HEK293 (cell line): ENCODE results near the gene RLN3.

ENCODE experiments used
- CTCF ChIA-PET: fragments of 350-600 bp; formaldehyde crosslinking; extraction: SDS; loops from one replicate; lab custom pipeline; 2021; ENCODE audit warnings: antibody characterized with exemption; lab: Yijun Ruan, JAX
- POLR2A ChIA-PET: fragments of 300-600 bp; formaldehyde crosslinking; extraction: SDS; loops from one replicate; lab custom pipeline; 2020; ENCODE audit warnings: antibody characterized with exemption, inconsistent platforms; lab: Yijun Ruan, JAX
- H3K27ac ChIP-seq: fragments of 200-500 bp; sonication (Bioruptor generic); 2 replicates; pipeline ENCODE4 v1.5.1; 2014; ENCODE audit warnings: low read depth, low read length, control low read depth, inconsistent platforms; ENCODE audit errors: extremely low read depth
- H3K36me3 ChIP-seq, 2 experiments: fragments of 200-500 bp in 1 of 2; sonication (Bioruptor generic) in 1 of 2; 1 replicate in 1 of 2; 2 replicates in 1 of 2; pipeline ENCODE4 v1.5.1; 2014 to 2017; ENCODE audit warnings: inconsistent platforms in 2 of 2, low read length in 2 of 2; ENCODE audit not compliant: control insufficient read depth in 2 of 2, insufficient read depth in 1 of 2
- H3K4me1 ChIP-seq: fragments of 200-500 bp; sonication (Bioruptor generic); 2 replicates; pipeline ENCODE4 v1.5.1; 2014; ENCODE audit warnings: mild to moderate bottlenecking, low read length, inconsistent platforms; ENCODE audit not compliant: control insufficient read depth, insufficient read depth
- H3K4me3 ChIP-seq: 2 replicates; pipeline ENCODE4 v1.5.1; 2011; ENCODE audit warnings: low read depth, mild to moderate bottlenecking, control low read depth, low read length, moderate library complexity
- H3K9me3 ChIP-seq: fragments of 200-500 bp; sonication (Bioruptor generic); 2 replicates; pipeline ENCODE4 v1.5.1; 2014; ENCODE audit warnings: low read depth, low read length, inconsistent platforms; ENCODE audit not compliant: control insufficient read depth, insufficient read depth
- EGR2 ChIP-seq: fragments of 450-650 bp; formaldehyde crosslinking; IDR thresholded peaks from 2 replicates; pipeline ENCODE4 v1.5.1; 2016; ENCODE audit warnings: low read depth, missing biosample characterization, missing genetic modification characterization
- GLIS2 ChIP-seq: fragments of 450-650 bp; formaldehyde crosslinking; IDR thresholded peaks from 2 replicates; pipeline ENCODE4 v1.5.1; 2016; ENCODE audit warnings: missing biosample characterization, missing genetic modification characterization
- KLF16 ChIP-seq: fragments of 450-650 bp; formaldehyde crosslinking; IDR thresholded peaks from 2 replicates; pipeline ENCODE4 v1.5.1; 2017; ENCODE audit warnings: missing biosample characterization, missing genetic modification characterization
- WT1 ChIP-seq: fragments of 450-650 bp; formaldehyde crosslinking; IDR thresholded peaks from 2 replicates; pipeline ENCODE4 v1.5.1; 2016; ENCODE audit warnings: missing biosample characterization, missing genetic modification characterization
- ZBTB1 ChIP-seq: fragments of 450-650 bp; formaldehyde crosslinking; IDR thresholded peaks from 2 replicates; pipeline ENCODE4 v1.5.1; 2016; ENCODE audit warnings: missing biosample characterization, missing genetic modification characterization
- ZBTB8A ChIP-seq: fragments of 450-650 bp; formaldehyde crosslinking; IDR thresholded peaks from 2 replicates; pipeline ENCODE4 v1.5.1; 2016; ENCODE audit warnings: missing biosample characterization, missing genetic modification characterization
- ZIC2 ChIP-seq: fragments of 450-650 bp; formaldehyde crosslinking; IDR thresholded peaks from 2 replicates; pipeline ENCODE4 v1.5.1; 2016; ENCODE audit warnings: missing biosample characterization, missing genetic modification characterization
- ZNF121 ChIP-seq: fragments of 450-650 bp; formaldehyde crosslinking; IDR thresholded peaks from 2 replicates; pipeline ENCODE4 v1.5.1; 2016; ENCODE audit warnings: missing biosample characterization, missing genetic modification characterization
- ZNF155 ChIP-seq: fragments of 450-650 bp; formaldehyde crosslinking; IDR thresholded peaks from 2 replicates; pipeline ENCODE4 v1.5.1; 2016; ENCODE audit warnings: missing biosample characterization, missing genetic modification characterization
- ZNF19 ChIP-seq: fragments of 450-650 bp; formaldehyde crosslinking; IDR thresholded peaks from 2 replicates; pipeline ENCODE4; 2016; ENCODE audit warnings: missing biosample characterization, missing genetic modification characterization, low read depth
- ZNF239 ChIP-seq: fragments of 450-650 bp; formaldehyde crosslinking; IDR thresholded peaks from 2 replicates; pipeline ENCODE4 v1.5.1; 2016; ENCODE audit warnings: missing biosample characterization, missing genetic modification characterization
- ZNF266 ChIP-seq: fragments of 450-650 bp; formaldehyde crosslinking; IDR thresholded peaks from 2 replicates; pipeline ENCODE4 v1.5.1; 2016; ENCODE audit warnings: missing biosample characterization, missing genetic modification characterization, low read depth
- ZNF324 ChIP-seq: fragments of 450-650 bp; formaldehyde crosslinking; IDR thresholded peaks from 2 replicates; pipeline ENCODE4 v1.5.1; 2016; ENCODE audit warnings: missing biosample characterization, missing genetic modification characterization
- ZNF335 ChIP-seq: fragments of 450-650 bp; formaldehyde crosslinking; conservative IDR thresholded peaks from 2 replicates; pipeline ENCODE4 v1.5.1; 2016; ENCODE audit warnings: missing biosample characterization, missing genetic modification characterization
- ZNF433 ChIP-seq: fragments of 450-650 bp; formaldehyde crosslinking; IDR thresholded peaks from 2 replicates; pipeline ENCODE4 v1.5.1; 2016; ENCODE audit warnings: missing biosample characterization, missing genetic modification characterization, low read depth
- ZNF555 ChIP-seq: fragments of 450-650 bp; formaldehyde crosslinking; conservative IDR thresholded peaks from 2 replicates; pipeline ENCODE4 v1.5.1; 2017; ENCODE audit warnings: missing biosample characterization, mild to moderate bottlenecking, missing genetic modification characterization, inconsistent platforms
- ZNF664 ChIP-seq: fragments of 450-650 bp; formaldehyde crosslinking; IDR thresholded peaks from 2 replicates; pipeline ENCODE4 v1.5.1; 2016; ENCODE audit warnings: missing biosample characterization, missing genetic modification characterization
- ZNF777 ChIP-seq: fragments of 450-650 bp; formaldehyde crosslinking; IDR thresholded peaks from 2 replicates; pipeline ENCODE4 v1.5.1; 2017; ENCODE audit warnings: missing biosample characterization, missing genetic modification characterization, borderline replicate concordance
- ZNF792 ChIP-seq: fragments of 450-650 bp; formaldehyde crosslinking; IDR thresholded peaks from 2 replicates; pipeline ENCODE4 v1.5.1; 2016; ENCODE audit warnings: missing biosample characterization, missing genetic modification characterization
- TF ChIP-seq, protein P1 (sequence below): fragments of 450-650 bp; formaldehyde crosslinking; IDR thresholded peaks from 2 replicates; pipeline ENCODE4 v1.5.1; 2016; ENCODE audit warnings: missing biosample characterization, missing genetic modification characterization
- TF ChIP-seq, protein P2 (sequence below): fragments of 450-650 bp; formaldehyde crosslinking; IDR thresholded peaks from 2 replicates; pipeline ENCODE4 v1.5.1; 2016; ENCODE audit warnings: missing biosample characterization, missing genetic modification characterization
- TF ChIP-seq, protein P3 (sequence below): fragments of 450-650 bp; formaldehyde crosslinking; IDR thresholded peaks from 2 replicates; pipeline ENCODE4 v1.5.1; 2017; ENCODE audit warnings: missing biosample characterization, missing genetic modification characterization
- TF ChIP-seq, protein P4 (sequence below): fragments of 450-650 bp; formaldehyde crosslinking; IDR thresholded peaks from 2 replicates; pipeline ENCODE4 v1.5.1; 2017; ENCODE audit warnings: missing biosample characterization, missing genetic modification characterization
- TF ChIP-seq, protein P5 (sequence below): fragments of 450-650 bp; formaldehyde crosslinking; IDR thresholded peaks from 2 replicates; pipeline ENCODE4 v1.5.1; 2016; ENCODE audit warnings: missing biosample characterization, missing genetic modification characterization

RLN3 gene

DNA sequence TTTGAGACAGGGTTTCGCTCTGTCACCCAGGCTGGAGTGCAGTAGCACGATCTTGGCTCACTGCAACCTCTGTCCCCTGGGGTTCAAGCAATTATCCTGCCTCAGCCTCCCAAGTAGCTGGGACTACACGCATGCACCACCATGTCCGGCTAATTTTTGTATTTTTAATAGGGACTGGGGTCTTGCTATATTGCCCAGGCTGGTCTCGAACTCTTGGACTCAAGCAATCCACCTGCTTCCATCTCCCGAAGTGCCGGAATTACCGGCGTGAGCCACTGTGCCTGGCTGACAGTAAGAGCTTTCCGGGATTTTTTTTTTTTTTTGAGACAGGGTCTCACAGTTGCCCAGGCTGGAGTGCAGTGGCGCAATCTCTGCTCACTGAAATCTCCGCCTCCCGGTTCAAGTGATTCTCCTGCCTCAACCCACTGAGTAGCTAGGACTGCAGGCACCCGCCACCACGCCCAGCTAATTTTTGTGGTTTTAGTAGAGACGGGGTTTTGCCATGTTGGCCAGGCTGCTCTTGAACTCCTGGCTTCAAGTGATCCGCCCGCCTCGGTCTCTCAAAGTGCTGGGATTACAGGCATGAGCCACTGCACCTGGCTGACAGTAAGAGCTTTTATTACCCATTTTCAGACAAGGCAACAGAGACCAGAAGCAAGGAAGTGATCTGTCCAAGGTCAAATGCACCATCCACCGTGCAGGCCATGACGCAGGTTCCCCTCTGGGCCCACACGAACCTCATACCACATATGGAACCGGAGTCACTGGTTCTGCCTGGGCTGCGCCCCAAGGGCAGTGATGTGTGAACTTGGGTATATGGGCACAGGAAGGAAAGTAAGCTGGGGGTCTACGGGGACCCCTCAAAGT, 42.8 kb upstream of the RLN3 start:
- peaks cover 0 to 31% of the 10 kb centered on the region in 2 experiments; a peak in 2 of 3 replicates for H3K36me3 ChIP-seq
- H3K27ac ChIP-seq: no peak overlapping the region
- POLR2A ChIA-PET: interaction anchor here (0.5 to 1.5 kb wide), 4 partner anchors 15 to 86 kb away, joined by 3 to 4 read pairs (median 4); partner anchors contain the start of gene RFX1
- no peak overlapping the region for H3K4me3 ChIP-seq
- CTCF ChIA-PET: interaction anchor here (0.6 to 1.2 kb wide), 4 partner anchors 45 to 84 kb away, joined by 3 to 7 read pairs (median 4); partner anchors contain the start of gene IL27RA
- H3K4me1 ChIP-seq: peaks cover 8% of the 10 kb centered on the region
- no peaks in the 10 kb centered on the region for H3K9me3 ChIP-seq
- TF ChIP-seq ZNF121 (tag by site-specific recombination): peak; percentile 84
- TF ChIP-seq, protein P1, sequence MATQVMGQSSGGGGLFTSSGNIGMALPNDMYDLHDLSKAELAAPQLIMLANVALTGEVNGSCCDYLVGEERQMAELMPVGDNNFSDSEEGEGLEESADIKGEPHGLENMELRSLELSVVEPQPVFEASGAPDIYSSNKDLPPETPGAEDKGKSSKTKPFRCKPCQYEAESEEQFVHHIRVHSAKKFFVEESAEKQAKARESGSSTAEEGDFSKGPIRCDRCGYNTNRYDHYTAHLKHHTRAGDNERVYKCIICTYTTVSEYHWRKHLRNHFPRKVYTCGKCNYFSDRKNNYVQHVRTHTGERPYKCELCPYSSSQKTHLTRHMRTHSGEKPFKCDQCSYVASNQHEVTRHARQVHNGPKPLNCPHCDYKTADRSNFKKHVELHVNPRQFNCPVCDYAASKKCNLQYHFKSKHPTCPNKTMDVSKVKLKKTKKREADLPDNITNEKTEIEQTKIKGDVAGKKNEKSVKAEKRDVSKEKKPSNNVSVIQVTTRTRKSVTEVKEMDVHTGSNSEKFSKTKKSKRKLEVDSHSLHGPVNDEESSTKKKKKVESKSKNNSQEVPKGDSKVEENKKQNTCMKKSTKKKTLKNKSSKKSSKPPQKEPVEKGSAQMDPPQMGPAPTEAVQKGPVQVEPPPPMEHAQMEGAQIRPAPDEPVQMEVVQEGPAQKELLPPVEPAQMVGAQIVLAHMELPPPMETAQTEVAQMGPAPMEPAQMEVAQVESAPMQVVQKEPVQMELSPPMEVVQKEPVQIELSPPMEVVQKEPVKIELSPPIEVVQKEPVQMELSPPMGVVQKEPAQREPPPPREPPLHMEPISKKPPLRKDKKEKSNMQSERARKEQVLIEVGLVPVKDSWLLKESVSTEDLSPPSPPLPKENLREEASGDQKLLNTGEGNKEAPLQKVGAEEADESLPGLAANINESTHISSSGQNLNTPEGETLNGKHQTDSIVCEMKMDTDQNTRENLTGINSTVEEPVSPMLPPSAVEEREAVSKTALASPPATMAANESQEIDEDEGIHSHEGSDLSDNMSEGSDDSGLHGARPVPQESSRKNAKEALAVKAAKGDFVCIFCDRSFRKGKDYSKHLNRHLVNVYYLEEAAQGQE: peak; percentile 45; the same call in 1 of the 2 replicates
- TF ChIP-seq ZNF777 (tag by site-specific recombination): no peak

DNA sequence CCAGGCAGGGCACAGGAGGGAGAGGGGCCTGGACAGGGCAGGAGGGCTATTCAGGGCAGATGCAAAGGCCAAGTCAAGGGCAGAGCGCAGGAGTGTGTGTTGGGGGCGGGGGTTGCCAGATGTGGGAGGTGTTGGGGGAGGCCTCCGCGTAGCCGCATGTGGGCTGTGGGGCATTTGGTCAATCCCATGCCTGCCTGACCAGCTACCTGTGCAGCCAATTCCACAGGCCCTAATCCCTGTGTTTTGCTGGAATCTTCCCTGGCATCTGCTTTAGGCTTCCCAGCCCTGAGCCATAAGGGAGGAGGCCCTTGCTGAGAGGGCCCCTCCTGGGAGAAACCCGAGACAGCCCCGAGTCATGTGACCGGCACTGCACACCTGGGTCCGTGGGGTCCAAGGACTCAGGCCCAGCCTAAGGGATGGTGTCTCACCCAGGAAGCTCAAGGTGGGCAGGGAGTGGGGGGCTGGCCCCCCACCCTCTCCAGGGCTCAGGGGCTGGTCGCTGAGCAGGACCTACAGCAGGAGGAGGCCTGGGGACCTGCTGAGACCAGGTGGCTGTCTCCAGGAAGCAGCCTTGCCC, 42.1 kb upstream of the RLN3 start:
- no peaks in the 10 kb centered on the region for H3K9me3 ChIP-seq
- H3K4me3 ChIP-seq: no peak overlapping the region
- CTCF ChIA-PET: interaction anchor here (0.8 to 1.2 kb wide), 2 partner anchors 46 to 84 kb away, joined by 3 to 7 read pairs; partner anchors contain the start of gene IL27RA
- H3K27ac ChIP-seq: peak overlapping the region; percentile 52; the same call in 1 of the 2 replicates
- peaks cover 3 to 26% of the 10 kb centered on the region in 2 experiments; a peak in 2 of 3 replicates for H3K36me3 ChIP-seq
- POLR2A ChIA-PET: interaction anchor here (0.6 to 1.5 kb wide), 3 partner anchors 15 to 86 kb away, joined by 3 to 4 read pairs (median 3); no protein-coding TSS in a partner anchor
- H3K4me1 ChIP-seq: peaks cover 8% of the 10 kb centered on the region
- no peak for TF ChIP-seq ZNF555 (tag by site-specific recombination)
- TF ChIP-seq, protein P2, sequence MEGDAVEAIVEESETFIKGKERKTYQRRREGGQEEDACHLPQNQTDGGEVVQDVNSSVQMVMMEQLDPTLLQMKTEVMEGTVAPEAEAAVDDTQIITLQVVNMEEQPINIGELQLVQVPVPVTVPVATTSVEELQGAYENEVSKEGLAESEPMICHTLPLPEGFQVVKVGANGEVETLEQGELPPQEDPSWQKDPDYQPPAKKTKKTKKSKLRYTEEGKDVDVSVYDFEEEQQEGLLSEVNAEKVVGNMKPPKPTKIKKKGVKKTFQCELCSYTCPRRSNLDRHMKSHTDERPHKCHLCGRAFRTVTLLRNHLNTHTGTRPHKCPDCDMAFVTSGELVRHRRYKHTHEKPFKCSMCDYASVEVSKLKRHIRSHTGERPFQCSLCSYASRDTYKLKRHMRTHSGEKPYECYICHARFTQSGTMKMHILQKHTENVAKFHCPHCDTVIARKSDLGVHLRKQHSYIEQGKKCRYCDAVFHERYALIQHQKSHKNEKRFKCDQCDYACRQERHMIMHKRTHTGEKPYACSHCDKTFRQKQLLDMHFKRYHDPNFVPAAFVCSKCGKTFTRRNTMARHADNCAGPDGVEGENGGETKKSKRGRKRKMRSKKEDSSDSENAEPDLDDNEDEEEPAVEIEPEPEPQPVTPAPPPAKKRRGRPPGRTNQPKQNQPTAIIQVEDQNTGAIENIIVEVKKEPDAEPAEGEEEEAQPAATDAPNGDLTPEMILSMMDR: no peak
- TF ChIP-seq ZNF664 (tag by site-specific recombination): no peak
- no peak for TF ChIP-seq GLIS2
- no peak for TF ChIP-seq ZBTB1 (tag by site-specific recombination)
- TF ChIP-seq, protein P3, sequence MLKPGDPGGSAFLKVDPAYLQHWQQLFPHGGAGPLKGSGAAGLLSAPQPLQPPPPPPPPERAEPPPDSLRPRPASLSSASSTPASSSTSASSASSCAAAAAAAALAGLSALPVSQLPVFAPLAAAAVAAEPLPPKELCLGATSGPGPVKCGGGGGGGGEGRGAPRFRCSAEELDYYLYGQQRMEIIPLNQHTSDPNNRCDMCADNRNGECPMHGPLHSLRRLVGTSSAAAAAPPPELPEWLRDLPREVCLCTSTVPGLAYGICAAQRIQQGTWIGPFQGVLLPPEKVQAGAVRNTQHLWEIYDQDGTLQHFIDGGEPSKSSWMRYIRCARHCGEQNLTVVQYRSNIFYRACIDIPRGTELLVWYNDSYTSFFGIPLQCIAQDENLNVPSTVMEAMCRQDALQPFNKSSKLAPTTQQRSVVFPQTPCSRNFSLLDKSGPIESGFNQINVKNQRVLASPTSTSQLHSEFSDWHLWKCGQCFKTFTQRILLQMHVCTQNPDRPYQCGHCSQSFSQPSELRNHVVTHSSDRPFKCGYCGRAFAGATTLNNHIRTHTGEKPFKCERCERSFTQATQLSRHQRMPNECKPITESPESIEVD (tag by site-specific recombination): no peak
- TF ChIP-seq ZNF239 (tag by site-specific recombination): no peak
- TF ChIP-seq ZNF155: no peak
- TF ChIP-seq ZNF335 (tag by site-specific recombination): peak; percentile 70
- TF ChIP-seq WT1 (tag by site-specific recombination): peak; percentile 47; the same call in 1 of the 2 replicates
- no peak for TF ChIP-seq KLF16
- TF ChIP-seq ZNF266 (tag by site-specific recombination): no peak
- peak; percentile 63; the same call in 1 of the 2 replicates for TF ChIP-seq EGR2 (tag by site-specific recombination)
- no peak for TF ChIP-seq ZNF324 (tag by site-specific recombination)
- TF ChIP-seq ZNF433 (tag by site-specific recombination): no peak
- TF ChIP-seq ZIC2 (tag by site-specific recombination): peak; percentile 66
- TF ChIP-seq ZBTB8A (tag by site-specific recombination): no peak
- TF ChIP-seq, protein P4, sequence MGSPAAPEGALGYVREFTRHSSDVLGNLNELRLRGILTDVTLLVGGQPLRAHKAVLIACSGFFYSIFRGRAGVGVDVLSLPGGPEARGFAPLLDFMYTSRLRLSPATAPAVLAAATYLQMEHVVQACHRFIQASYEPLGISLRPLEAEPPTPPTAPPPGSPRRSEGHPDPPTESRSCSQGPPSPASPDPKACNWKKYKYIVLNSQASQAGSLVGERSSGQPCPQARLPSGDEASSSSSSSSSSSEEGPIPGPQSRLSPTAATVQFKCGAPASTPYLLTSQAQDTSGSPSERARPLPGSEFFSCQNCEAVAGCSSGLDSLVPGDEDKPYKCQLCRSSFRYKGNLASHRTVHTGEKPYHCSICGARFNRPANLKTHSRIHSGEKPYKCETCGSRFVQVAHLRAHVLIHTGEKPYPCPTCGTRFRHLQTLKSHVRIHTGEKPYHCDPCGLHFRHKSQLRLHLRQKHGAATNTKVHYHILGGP: no peak
- no peak for TF ChIP-seq ZNF19 (tag by site-specific recombination)
- no peak for TF ChIP-seq ZNF792
- TF ChIP-seq, protein P5, sequence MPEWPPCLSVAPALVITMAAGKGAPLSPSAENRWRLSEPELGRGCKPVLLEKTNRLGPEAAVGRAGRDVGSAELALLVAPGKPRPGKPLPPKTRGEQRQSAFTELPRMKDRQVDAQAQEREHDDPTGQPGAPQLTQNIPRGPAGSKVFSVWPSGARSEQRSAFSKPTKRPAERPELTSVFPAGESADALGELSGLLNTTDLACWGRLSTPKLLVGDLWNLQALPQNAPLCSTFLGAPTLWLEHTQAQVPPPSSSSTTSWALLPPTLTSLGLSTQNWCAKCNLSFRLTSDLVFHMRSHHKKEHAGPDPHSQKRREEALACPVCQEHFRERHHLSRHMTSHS: no peak
